Mesodermal cell (in vitro differentiated cells): ENCODE measurements around the gene LTBP2.

Experiments used
- H3K27ac ChIP-seq: 2 replicates; pipeline ENCODE4 v1.7.0; 2013; ENCODE audit warnings: mild to moderate bottlenecking, low read depth, low read length, moderate library complexity; ENCODE audit not compliant: severe bottlenecking
- H3K36me3 ChIP-seq: 2 replicates; pipeline ENCODE4 v1.7.1; 2013; ENCODE audit warnings: mild to moderate bottlenecking, low read length, moderate library complexity; ENCODE audit not compliant: control insufficient read depth, insufficient read depth
- H3K4me1 ChIP-seq: one replicate; pipeline ENCODE4 v1.7.1; 2013; ENCODE audit warnings: mild to moderate bottlenecking, low read length; ENCODE audit not compliant: insufficient read depth, control insufficient read depth, poor library complexity, severe bottlenecking
- H3K4me3 ChIP-seq: 2 replicates; pipeline ENCODE4 v1.7.0; 2013; ENCODE audit warnings: low read length, control low read depth, mild to moderate bottlenecking; ENCODE audit not compliant: insufficient read depth, poor library complexity, severe bottlenecking; ENCODE audit errors: extremely low read depth
- H3K9me3 ChIP-seq: 2 replicates; pipeline ENCODE4 v1.7.1; 2013; ENCODE audit warnings: mild to moderate bottlenecking, low read length, moderate library complexity; ENCODE audit not compliant: control insufficient read depth
- WGBS, 2 experiments: methylation state at CpG; one replicate each; pipeline ENCODE4 v1.1.5; 2013; ENCODE audit warnings: missing lambda C conversion rate in 2 of 2; ENCODE audit not compliant: insufficient coverage in 2 of 2; 5-methylcytosine and 5-hydroxymethylcytosine counted together

The LTBP2 gene

GRCh38 chr14:74620497-74620921 lies 8.5 kb upstream of the LTBP2 start:
- Histone ChIP-seq H3K9me3 (no peaks in the 10 kb centered on the region), H3K4me3 (no peak overlapping the region), H3K4me1 (peaks cover 65% of the 10 kb centered on the region), H3K27ac (peak overlapping the region; percentile 94), H3K36me3 (no peaks in the 10 kb centered on the region)
- WGBS, 2 experiments: 14 to 100% methylated on average over 1 of the region's 2 CpGs

GRCh38 chr14:74619672-74620131 lies 7.7 kb upstream of the LTBP2 start:
- Histone ChIP-seq H3K36me3 (no peaks in the 10 kb centered on the region), H3K9me3 (no peaks in the 10 kb centered on the region), H3K4me1 (peaks cover 73% of the 10 kb centered on the region), H3K27ac (peak overlapping the region; percentile 94), H3K4me3 (no peak overlapping the region)
- 65 to 89% methylated on average over 3 to 4 of the region's 6 CpGs for WGBS, 2 experiments

GRCh38 chr14:74618078-74618952 lies 6.3 kb upstream of the LTBP2 start:
- H3K36me3 ChIP-seq: peaks cover 2% of the 10 kb centered on the region
- peaks cover 74% of the 10 kb centered on the region for H3K4me1 ChIP-seq
- no peak overlapping the region for H3K4me3 ChIP-seq
- H3K9me3 ChIP-seq: no peaks in the 10 kb centered on the region
- H3K27ac ChIP-seq: peak overlapping the region; percentile 94
- 73 to 92% methylated on average over 4 of the region's 10 CpGs for WGBS, 2 experiments

- no peaks in the 10 kb centered on the region for H3K9me3 ChIP-seq
- WGBS, 2 experiments: 64 to 80% methylated on average over 12 of the region's 13 CpGs
- peaks cover 72% of the 10 kb centered on the region for H3K4me1 ChIP-seq
- H3K27ac ChIP-seq: peak overlapping the region; percentile 94
- peaks cover 2% of the 10 kb centered on the region for H3K36me3 ChIP-seq
- peak overlapping the region; percentile 6 for H3K4me3 ChIP-seq
Measured at GRCh38 chr14:74616996-74617700, 5.1 kb upstream of the LTBP2 start.

GRCh38 chr14:74616507-74616906 lies 4.5 kb upstream of the LTBP2 start:
- Histone ChIP-seq H3K4me3 (no peak overlapping the region), H3K27ac (peak overlapping the region; percentile 94), H3K4me1 (peaks cover 69% of the 10 kb centered on the region), H3K36me3 (peaks cover 2% of the 10 kb centered on the region), H3K9me3 (no peaks in the 10 kb centered on the region)
- 36 to 44% methylated on average over 1 to 3 of the region's 4 CpGs for whole genome bisulfite sequencing, 2 experiments

GRCh38 chr14:74615735-74616134 lies 3.7 kb upstream of the LTBP2 start:
- Histone ChIP-seq H3K27ac (no peak overlapping the region), H3K4me1 (peaks cover 62% of the 10 kb centered on the region), H3K4me3 (no peak overlapping the region), H3K9me3 (no peaks in the 10 kb centered on the region), H3K36me3 (peaks cover 2% of the 10 kb centered on the region)
- WGBS, 2 experiments: 93 to 94% methylated on average over 14 of the region's 14 CpGs

- H3K36me3 ChIP-seq: peaks cover 2% of the 10 kb centered on the region
- no peak overlapping the region for H3K27ac ChIP-seq
- H3K4me1 ChIP-seq: peaks cover 58% of the 10 kb centered on the region
- H3K4me3 ChIP-seq: no peak overlapping the region
- 93 to 100% methylated on average over 4 to 6 of the region's 8 CpGs for WGBS, 2 experiments
- H3K9me3 ChIP-seq: no peaks in the 10 kb centered on the region
Measured at GRCh38 chr14:74614508-74615495, 2.8 kb upstream of the LTBP2 start.

GRCh38 chr14:74613211-74613914 lies 1.3 kb upstream of the LTBP2 start:
- peaks cover 2% of the 10 kb centered on the region for H3K36me3 ChIP-seq
- no peak overlapping the region for H3K4me3 ChIP-seq
- H3K27ac ChIP-seq: no peak overlapping the region
- WGBS, 2 experiments: 84 to 92% methylated on average over 10 to 14 of the region's 16 CpGs
- peaks cover 44% of the 10 kb centered on the region for H3K4me1 ChIP-seq
- H3K9me3 ChIP-seq: no peaks in the 10 kb centered on the region

GRCh38 chr14:74612350-74613021 lies 449 bp upstream of the LTBP2 start:
- H3K4me3 ChIP-seq: peak overlapping the region; percentile 62
- peaks cover 35% of the 10 kb centered on the region for H3K4me1 ChIP-seq
- no peak overlapping the region for H3K27ac ChIP-seq
- no peaks in the 10 kb centered on the region for H3K9me3 ChIP-seq
- WGBS, 2 experiments: 7 to 9% methylated on average over 38 to 63 of the region's 69 CpGs
- H3K36me3 ChIP-seq: peaks cover 2% of the 10 kb centered on the region
